ENCODE measurements around the gene TP63.

Gene TP63

GRCh38 chr3:189820365-189820720 lies 189.2 kb downstream of the TP63 start:
- DNase-seq (ENCODE audit: low read depth) = no peak
- no peak overlapping the region for H3K4me3 ChIP-seq (ENCODE audit: low read length)
- TF ChIP-seq, protein P1, sequence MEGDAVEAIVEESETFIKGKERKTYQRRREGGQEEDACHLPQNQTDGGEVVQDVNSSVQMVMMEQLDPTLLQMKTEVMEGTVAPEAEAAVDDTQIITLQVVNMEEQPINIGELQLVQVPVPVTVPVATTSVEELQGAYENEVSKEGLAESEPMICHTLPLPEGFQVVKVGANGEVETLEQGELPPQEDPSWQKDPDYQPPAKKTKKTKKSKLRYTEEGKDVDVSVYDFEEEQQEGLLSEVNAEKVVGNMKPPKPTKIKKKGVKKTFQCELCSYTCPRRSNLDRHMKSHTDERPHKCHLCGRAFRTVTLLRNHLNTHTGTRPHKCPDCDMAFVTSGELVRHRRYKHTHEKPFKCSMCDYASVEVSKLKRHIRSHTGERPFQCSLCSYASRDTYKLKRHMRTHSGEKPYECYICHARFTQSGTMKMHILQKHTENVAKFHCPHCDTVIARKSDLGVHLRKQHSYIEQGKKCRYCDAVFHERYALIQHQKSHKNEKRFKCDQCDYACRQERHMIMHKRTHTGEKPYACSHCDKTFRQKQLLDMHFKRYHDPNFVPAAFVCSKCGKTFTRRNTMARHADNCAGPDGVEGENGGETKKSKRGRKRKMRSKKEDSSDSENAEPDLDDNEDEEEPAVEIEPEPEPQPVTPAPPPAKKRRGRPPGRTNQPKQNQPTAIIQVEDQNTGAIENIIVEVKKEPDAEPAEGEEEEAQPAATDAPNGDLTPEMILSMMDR (conservative IDR thresholded peaks at IDR 0.05; ENCODE audit: low read depth, low read length) = no peak

GRCh38 chr3:189821262-189821661 lies 190.1 kb downstream of the TP63 start:
- H3K4me3 ChIP-seq (ENCODE audit: low read length) = no peak overlapping the region
- TF ChIP-seq, protein P1 (conservative IDR thresholded peaks at IDR 0.05; ENCODE audit: low read depth, low read length) = no peak
- DNase-seq (ENCODE audit: low read depth) = no peak

DNA sequence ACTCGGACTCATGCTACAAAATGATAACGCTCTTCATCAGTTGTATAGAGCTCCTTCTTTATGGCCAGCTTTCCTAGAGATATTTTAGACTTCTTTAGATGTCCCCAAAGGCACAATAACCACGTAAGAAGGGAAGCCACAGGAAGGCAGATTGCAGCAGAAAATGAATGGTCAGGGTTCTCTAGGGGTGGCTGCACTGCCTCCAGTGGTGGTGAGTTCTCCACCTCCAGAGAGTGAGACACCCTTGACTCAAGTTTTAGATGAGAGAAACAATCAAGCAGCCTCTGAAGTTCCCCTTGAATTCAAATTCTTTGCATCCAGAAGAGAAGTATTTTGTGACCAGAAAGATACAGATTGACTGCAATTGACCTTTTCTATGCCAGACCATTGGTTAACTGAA lies 191.5 kb downstream of the TP63 start:
- TF ChIP-seq, protein P1 (conservative IDR thresholded peaks at IDR 0.05; ENCODE audit: low read depth, low read length) = peak; percentile 7
- no peak for DNase-seq (ENCODE audit: low read depth)
- no peak overlapping the region for H3K4me3 ChIP-seq (ENCODE audit: low read length)

DNA sequence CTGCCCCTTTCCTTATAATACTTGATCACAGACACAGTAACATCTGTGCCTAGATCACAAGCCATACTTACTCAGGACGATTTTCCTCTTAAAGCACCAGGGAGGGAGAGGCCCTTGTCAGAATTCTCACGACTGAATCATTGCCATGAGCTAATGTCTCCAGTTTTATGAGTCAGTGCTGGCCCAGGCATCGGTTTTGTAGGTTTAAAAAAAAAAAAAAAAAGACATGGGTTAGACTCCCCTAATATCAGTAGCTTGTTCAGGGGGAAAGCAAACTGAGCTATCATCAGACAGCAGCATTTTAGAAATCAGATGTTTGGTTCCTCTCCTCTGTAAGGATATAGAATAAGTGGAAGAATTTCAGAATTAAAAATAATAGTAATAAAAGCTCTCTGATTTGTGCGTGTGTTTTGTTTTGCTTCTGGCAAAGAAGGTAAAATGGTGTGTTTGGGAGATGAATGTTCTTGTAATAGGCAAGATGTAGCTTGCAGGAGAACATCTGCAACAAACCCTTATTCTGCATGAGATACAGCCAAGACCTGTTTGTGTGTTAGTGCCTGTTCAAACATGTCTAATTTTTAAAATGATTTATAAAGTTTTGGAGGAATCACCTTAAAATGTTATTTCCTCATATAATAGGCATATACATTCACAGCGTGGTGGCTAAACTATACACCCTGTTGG lies 193.6 kb downstream of the TP63 start:
- no peak overlapping the region for H3K4me3 ChIP-seq (ENCODE audit: low read length)
- TF ChIP-seq, protein P1 (conservative IDR thresholded peaks at IDR 0.05; ENCODE audit: low read depth, low read length) = no peak
- DNase-seq (ENCODE audit: low read depth) = peak; percentile 94

GRCh38 chr3:189826566-189826965 lies 195.4 kb downstream of the TP63 start:
- TF ChIP-seq, protein P1 (conservative IDR thresholded peaks at IDR 0.05; ENCODE audit: low read depth, low read length) = no peak
- DNase-seq (ENCODE audit: low read depth) = no peak
- H3K4me3 ChIP-seq (ENCODE audit: low read length) = no peak overlapping the region

DNA sequence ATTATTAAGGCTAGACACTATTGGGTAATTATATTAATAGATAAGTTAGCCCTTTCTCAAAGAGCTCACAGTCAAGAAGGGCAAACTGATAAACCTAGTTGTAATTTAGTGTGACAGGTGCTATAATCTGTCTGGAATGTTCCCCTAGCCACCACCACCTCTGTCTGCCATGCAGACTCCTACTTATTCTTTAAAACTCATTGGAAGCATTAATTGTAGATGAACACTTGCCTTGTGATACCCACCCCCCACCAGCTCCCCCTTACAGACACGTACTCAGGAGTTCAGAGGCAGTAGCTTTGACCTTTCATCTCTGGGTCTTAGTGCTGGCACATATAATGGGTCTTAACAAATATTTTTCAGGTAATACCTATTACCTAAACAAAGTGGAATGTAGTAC lies 195.9 kb downstream of the TP63 start:
- TF ChIP-seq, protein P1 (conservative IDR thresholded peaks at IDR 0.05; ENCODE audit: low read depth, low read length) = no peak
- DNase-seq (ENCODE audit: low read depth) = peak; percentile 87
- H3K4me3 ChIP-seq (ENCODE audit: low read length) = no peak overlapping the region

DNA sequence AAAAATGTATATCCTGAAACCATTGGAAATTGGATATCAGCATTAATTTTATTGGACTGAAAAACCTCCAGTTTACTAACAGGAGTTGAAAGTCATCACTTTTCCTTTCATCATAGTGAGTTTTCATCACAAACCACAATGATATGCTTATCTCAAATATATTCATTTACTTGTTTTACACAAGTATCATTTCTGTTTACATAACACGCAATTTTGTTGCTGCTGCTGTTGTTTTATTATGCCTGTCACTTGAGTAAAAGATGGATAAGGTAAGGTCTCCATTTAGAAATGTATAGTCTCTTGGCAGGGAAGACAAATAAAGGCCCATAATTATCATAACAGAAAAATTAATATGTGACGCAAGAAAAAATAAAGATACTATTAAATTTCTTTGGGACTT lies 199.2 kb downstream of the TP63 start:
- DNase-seq (ENCODE audit: low read depth) = no peak
- TF ChIP-seq, protein P1 (conservative IDR thresholded peaks at IDR 0.05; ENCODE audit: low read depth, low read length) = no peak
- no peak overlapping the region for H3K4me3 ChIP-seq (ENCODE audit: low read length)

Data from retinal pigment epithelial cell (primary cell).